Lower lobe of right lung (tissue), 2 donors: ENCODE data around the gene NDUFS1. TPM values are rescaled to one million over a fixed set of nuclear protein-coding genes. Genes with fewer than 3 reads are reported as not detected.
"Not testable (repeated sequence)": the region's sequence is repeated elsewhere in the genome, so short reads cannot be mapped to it uniquely, and the experiment has no call there.

Source experiments
- ATAC-seq, 2 donors: fragments of 200-7000 bp; cut with Tn5 transposase; one replicate each; pipeline ENCODE4 v1.9.1; 2020 to 2022; ENCODE audit warnings: mild to moderate bottlenecking in 2 of 2, moderate library complexity in 2 of 2
- DNase-seq: peaks from one replicate; pipeline ENCODE4 v3.0.0-alpha.2; 2020
- H3K27ac ChIP-seq: fragments of 200-600 bp; one replicate; pipeline ENCODE4 v1.8.0; 2022
- H3K27me3 ChIP-seq: fragments of 200-600 bp; one replicate; pipeline ENCODE4 v1.8.0; 2022; ENCODE audit warnings: low read depth
- H3K36me3 ChIP-seq: fragments of 200-600 bp; one replicate; pipeline ENCODE4 v1.8.0; 2022; ENCODE audit warnings: mild to moderate bottlenecking
- H3K4me1 ChIP-seq: fragments of 200-600 bp; one replicate; pipeline ENCODE4 v1.8.0; 2022
- H3K4me3 ChIP-seq: fragments of 200-600 bp; one replicate; pipeline ENCODE4 v1.8.0; 2022; ENCODE audit warnings: mild to moderate bottlenecking
- H3K9me3 ChIP-seq: fragments of 200-600 bp; one replicate; pipeline ENCODE4 v1.8.0; 2022
- CTCF ChIP-seq: fragments of 200-600 bp; IDR thresholded peaks from one replicate; pipeline ENCODE4 v1.8.0; 2022; ENCODE audit warnings: antibody characterized with exemption, mild to moderate bottlenecking
- intact Hi-C: fragments of 100-400 bp; cut with DNase I; formaldehyde crosslinking; loops from one replicate; pipeline ENCODE4 v1.11.0; 2022
- total RNA-seq: library from RNA; stranded (reverse); fragmentation: NEBNext Ultra II Directional; extraction: Animal tissue kit (Norgen Biotek cat#: 25700); gene quantifications from one replicate; pipeline ENCODE4 v1.2.1, GENCODE V29; 2021
- donor health status: DM: no; HTN: yes; CAD: no; lungs with severe emphysema.

Gene NDUFS1
- total RNA-seq, 1 donor from 2014 or later: 58.2 TPM

DNA sequence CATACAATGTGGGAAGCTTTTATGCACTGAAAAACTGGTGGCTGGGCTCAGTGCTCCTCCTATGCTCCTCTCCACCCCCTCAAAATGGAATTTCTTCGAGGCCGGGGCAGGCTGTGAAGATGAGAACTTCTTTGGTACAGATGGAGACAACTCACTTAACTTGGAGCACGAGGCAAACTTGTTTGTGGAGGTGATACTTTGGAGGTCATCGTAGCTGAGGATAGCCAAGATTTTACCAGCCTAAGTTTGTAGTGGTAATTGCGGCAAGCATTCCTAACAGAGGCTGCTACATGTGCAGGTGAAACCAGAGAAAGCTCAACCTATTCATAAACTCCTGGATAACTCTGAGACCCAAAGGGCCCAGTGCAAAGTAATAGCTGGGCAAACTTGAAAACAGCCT lies 13.6 kb downstream of the NDUFS1 start:
- intact Hi-C loops: no loop called here
- Histone ChIP-seq H3K27ac (no peak overlapping the region), H3K36me3 (peaks cover 100% of the 10 kb centered on the region), H3K4me1 (no peaks in the 10 kb centered on the region), H3K9me3 (no peaks in the 10 kb centered on the region), H3K4me3 (no peak overlapping the region), H3K27me3 (no peaks in the 10 kb centered on the region)
- TF ChIP-seq CTCF: no peak
- ATAC-seq: no peak
- no peak for DNase-seq

DNA sequence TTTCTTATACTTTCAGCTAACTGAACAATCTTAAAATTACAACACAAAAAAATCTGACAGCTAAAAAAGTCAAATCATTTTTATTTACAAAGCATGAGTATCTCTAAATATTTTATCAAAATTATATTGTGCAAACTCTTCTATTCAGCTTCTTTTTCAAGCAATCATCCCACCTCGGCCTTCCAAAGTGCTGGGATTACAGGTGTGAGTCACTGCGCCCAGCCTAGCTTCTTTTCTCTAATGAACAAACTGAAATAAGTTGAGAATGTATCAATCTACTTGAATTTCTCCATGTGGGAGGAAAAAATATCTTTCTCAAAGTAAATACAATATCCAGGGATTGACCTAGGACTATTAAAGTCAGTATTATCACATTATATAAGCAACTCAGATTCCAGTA lies 14.9 kb downstream of the NDUFS1 start:
- intact Hi-C loops: no loop called here
- DNase-seq (no peak), ATAC-seq (no peak)
- Histone ChIP-seq H3K4me1 (no peaks in the 10 kb centered on the region), H3K4me3 (no peak overlapping the region), H3K27me3 (no peaks in the 10 kb centered on the region), H3K36me3 (peaks cover 100% of the 10 kb centered on the region), H3K9me3 (no peaks in the 10 kb centered on the region), H3K27ac (no peak overlapping the region)
- no peak for TF ChIP-seq CTCF

DNA sequence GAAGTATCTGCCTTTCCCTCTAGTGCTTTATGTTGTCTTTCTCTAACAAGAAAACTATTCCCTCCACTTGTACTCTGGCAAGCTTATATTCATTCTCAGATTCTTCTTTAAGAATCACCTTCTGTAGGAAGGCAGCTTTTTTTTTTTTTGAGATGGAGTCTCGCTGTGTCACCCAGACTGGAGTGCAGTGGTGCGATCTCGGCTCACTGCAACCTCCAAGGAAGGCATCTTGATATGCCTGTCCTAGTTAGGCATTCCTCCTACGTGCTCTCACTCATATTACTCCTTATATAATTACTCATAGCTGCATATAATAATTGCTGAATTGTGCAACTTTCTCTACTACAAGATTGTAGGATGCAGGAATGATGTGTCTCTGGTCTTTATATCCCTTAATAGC lies 15.8 kb downstream of the NDUFS1 start:
- intact Hi-C loops: no loop called here
- TF ChIP-seq CTCF: no peak
- Histone ChIP-seq H3K9me3 (no peaks in the 10 kb centered on the region), H3K36me3 (peaks cover 100% of the 10 kb centered on the region), H3K4me1 (no peaks in the 10 kb centered on the region), H3K4me3 (no peak overlapping the region), H3K27ac (no peak overlapping the region), H3K27me3 (no peaks in the 10 kb centered on the region)
- no peak for ATAC-seq
- DNase-seq: no peak

DNA sequence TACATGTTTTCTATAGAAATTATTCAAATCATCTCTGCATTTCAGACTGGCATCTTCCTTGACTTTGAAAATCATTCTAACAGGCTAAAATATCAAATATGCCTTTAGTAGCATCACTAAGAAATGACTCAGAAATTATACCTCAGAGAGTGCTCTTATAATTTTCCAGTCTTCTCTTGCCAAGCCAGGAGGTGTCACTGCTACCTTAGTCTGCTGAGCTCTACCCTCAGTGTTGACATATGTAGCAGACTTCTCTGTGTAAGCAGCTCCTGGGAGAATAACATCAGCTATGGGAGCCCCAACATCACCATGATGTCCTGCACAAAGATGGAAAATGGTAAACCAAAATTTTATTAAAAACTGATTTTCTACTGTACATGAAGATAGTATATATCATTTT lies 31.6 kb downstream of the NDUFS1 start:
- TF ChIP-seq CTCF: no peak
- Histone ChIP-seq H3K4me1 (no peaks in the 10 kb centered on the region), H3K27me3 (no peaks in the 10 kb centered on the region), H3K4me3 (no peak overlapping the region), H3K36me3 (peaks cover 99% of the 10 kb centered on the region), H3K27ac (no peak overlapping the region), H3K9me3 (no peaks in the 10 kb centered on the region)
- ATAC-seq: no peak
- DNase-seq: no peak
- intact Hi-C loops: no loop called here

GRCh38 chr2:206125901-206126300 lies 33.3 kb downstream of the NDUFS1 start:
- Histone ChIP-seq H3K27me3 (no peaks in the 10 kb centered on the region), H3K27ac (no peak overlapping the region), H3K4me1 (no peaks in the 10 kb centered on the region), H3K4me3 (no peak overlapping the region), H3K9me3 (peaks cover 4% of the 10 kb centered on the region), H3K36me3 (peaks cover 99% of the 10 kb centered on the region)
- no peak for DNase-seq
- ATAC-seq: no peak
- no peak for TF ChIP-seq CTCF
- intact Hi-C loops: no loop called here

DNA sequence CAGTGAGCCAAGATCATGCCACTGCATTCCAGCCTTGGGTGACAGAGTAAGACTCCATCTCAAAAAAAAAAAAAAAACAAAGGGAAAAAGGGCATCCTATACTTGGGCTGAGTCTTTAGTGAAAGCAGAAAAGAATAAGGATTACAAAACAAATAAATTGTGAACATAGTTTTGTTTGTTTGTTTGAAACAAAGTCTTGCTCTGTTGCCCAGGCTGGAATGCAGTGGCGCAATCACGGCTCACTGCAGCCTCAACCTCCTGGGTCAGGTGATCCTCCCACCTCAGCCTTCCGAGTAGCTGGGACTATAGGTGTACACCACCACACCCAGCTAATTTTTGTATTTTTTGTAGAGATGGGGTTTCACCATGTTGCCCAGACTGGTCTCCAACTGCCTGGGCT lies 36.7 kb downstream of the NDUFS1 start:
- H3K9me3 ChIP-seq, ATAC-seq, H3K27ac ChIP-seq, DNase-seq, H3K4me3 ChIP-seq, intact Hi-C loops, H3K4me1 ChIP-seq, H3K27me3 ChIP-seq: not testable (repeated sequence)
- peaks cover 79% of the 10 kb centered on the region for H3K36me3 ChIP-seq
